ENCODE data around the gene LPCAT3. TPM values are rescaled to one million over a fixed set of nuclear protein-coding genes. Genes with fewer than 3 reads are reported as not detected.

Gene LPCAT3
- total and polyA plus RNA-seq, 2 of the 13 experiments (the other 11 are each of a cell fraction or from before 2014, with no cell fraction given), result 44.5 to 64.3 TPM

GRCh38 chr12:6981152-6982052 is 36.9 kb downstream of the LPCAT3 start (continued):
- TF ChIP-seq PCBP2 (optimal IDR thresholded peaks at IDR 0.05; ENCODE audit: low read depth, low read length, poor library complexity, severe bottlenecking) (no peak), ZNF180 (CRISPR knock-in tag; IDR thresholded peaks at IDR 0.05; ENCODE audit: borderline replicate concordance, low read depth) (no peak), ZNF17 (CRISPR knock-in tag; IDR thresholded peaks at IDR 0.05) (no peak), HIC2 (CRISPR knock-in tag; IDR thresholded peaks at IDR 0.05; ENCODE audit: low read depth) (peak; percentile 58; the same call in 1 of the 2 replicates), CBX1 (IDR thresholded peaks at IDR 0.05; ENCODE audit: low read depth) (no peak), IKZF5 (CRISPR knock-in tag; IDR thresholded peaks at IDR 0.05) (no peak), ZNF589 (CRISPR knock-in tag; conservative IDR thresholded peaks at IDR 0.05) (no peak), TARDBP (CRISPR knock-in tag; IDR thresholded peaks at IDR 0.05) (peak; percentile 79), ZNF776 (CRISPR knock-in tag; IDR thresholded peaks at IDR 0.05) (no peak), SP140L (CRISPR knock-in tag; IDR thresholded peaks at IDR 0.05; ENCODE audit: borderline replicate concordance) (no peak), NPAS2 (CRISPR knock-in tag; IDR thresholded peaks at IDR 0.05; ENCODE audit: borderline replicate concordance) (no peak)
- TF ChIP-seq, protein P1, sequence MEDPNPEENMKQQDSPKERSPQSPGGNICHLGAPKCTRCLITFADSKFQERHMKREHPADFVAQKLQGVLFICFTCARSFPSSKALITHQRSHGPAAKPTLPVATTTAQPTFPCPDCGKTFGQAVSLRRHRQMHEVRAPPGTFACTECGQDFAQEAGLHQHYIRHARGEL (CRISPR knock-in tag; IDR thresholded peaks at IDR 0.05), result no peak
- TF ChIP-seq, protein P2, sequence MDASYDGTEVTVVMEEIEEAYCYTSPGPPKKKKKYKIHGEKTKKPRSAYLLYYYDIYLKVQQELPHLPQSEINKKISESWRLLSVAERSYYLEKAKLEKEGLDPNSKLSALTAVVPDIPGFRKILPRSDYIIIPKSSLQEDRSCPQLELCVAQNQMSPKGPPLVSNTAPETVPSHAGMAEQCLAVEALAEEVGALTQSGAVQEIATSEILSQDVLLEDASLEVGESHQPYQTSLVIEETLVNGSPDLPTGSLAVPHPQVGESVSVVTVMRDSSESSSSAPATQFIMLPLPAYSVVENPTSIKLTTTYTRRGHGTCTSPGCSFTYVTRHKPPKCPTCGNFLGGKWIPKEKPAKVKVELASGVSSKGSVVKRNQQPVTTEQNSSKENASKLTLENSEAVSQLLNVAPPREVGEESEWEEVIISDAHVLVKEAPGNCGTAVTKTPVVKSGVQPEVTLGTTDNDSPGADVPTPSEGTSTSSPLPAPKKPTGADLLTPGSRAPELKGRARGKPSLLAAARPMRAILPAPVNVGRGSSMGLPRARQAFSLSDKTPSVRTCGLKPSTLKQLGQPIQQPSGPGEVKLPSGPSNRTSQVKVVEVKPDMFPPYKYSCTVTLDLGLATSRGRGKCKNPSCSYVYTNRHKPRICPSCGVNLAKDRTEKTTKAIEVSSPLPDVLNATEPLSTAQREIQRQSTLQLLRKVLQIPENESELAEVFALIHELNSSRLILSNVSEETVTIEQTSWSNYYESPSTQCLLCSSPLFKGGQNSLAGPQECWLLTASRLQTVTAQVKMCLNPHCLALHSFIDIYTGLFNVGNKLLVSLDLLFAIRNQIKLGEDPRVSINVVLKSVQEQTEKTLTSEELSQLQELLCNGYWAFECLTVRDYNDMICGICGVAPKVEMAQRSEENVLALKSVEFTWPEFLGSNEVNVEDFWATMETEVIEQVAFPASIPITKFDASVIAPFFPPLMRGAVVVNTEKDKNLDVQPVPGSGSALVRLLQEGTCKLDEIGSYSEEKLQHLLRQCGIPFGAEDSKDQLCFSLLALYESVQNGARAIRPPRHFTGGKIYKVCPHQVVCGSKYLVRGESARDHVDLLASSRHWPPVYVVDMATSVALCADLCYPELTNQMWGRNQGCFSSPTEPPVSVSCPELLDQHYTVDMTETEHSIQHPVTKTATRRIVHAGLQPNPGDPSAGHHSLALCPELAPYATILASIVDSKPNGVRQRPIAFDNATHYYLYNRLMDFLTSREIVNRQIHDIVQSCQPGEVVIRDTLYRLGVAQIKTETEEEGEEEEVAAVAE (CRISPR knock-in tag; IDR thresholded peaks at IDR 0.05; ENCODE audit: borderline replicate concordance), result no peak

All from HepG2 (cell line).